ENCODE results near the gene TOR1AIP1. TPM values are rescaled to one million over a fixed set of nuclear protein-coding genes. Genes with fewer than 3 reads are reported as not detected.

Gene TOR1AIP1
- total RNA-seq, 1 donor from 2014 or later = 21.6 TPM

- no peak overlapping the region for H3K4me2 ChIP-seq
- H3K27me3 ChIP-seq = no peaks in the 10 kb centered on the region
- no peak overlapping the region for H3K4me3 ChIP-seq
- Mint-ChIP-seq H3K27ac (no peak overlapping the region), H3K4me1 (peaks cover 10% of the 10 kb centered on the region), H3K27me3 (ENCODE audit: insufficient read depth, low read depth) (no peaks in the 10 kb centered on the region), H3K36me3 (peaks cover 47% of the 10 kb centered on the region), H3K4me3 (no peak overlapping the region), H3K9me3 (no peaks in the 10 kb centered on the region)
- H3K9me3 ChIP-seq (ENCODE audit: low read depth) = no peaks in the 10 kb centered on the region
- H3K36me3 ChIP-seq = peaks cover 5% of the 10 kb centered on the region
- H3K4me1 ChIP-seq = no peaks in the 10 kb centered on the region
- no peak overlapping the region for H3K27ac ChIP-seq
- peaks cover 65% of the 10 kb centered on the region for H3K79me2 ChIP-seq (ENCODE audit: low read depth)
- no peaks in the 10 kb centered on the region for H3F3A ChIP-seq (ENCODE audit: low read depth)
- H3K9ac ChIP-seq = no peak overlapping the region
- H2AFZ ChIP-seq (replicated peaks) = no peak overlapping the region
- DNase-seq (ENCODE audit: low spot score) = no peak
- TF ChIP-seq EZH2phosphoT487 (IDR thresholded peaks at IDR 0.05) = no peak
- no peak for TF ChIP-seq CTCF (IDR thresholded peaks at IDR 0.05)
- TF ChIP-seq EZH2 (IDR thresholded peaks at IDR 0.05) = no peak
- peaks cover 16% of the 10 kb centered on the region for H4K20me1 ChIP-seq (ENCODE audit: low read depth)
Observed at GRCh38 chr1:179866616-179867015, 15.5 kb upstream of the TOR1AIP1 start.

GRCh38 chr1:179867493-179868330 is 14.4 kb upstream of the TOR1AIP1 start:
- H3K27me3 ChIP-seq = no peaks in the 10 kb centered on the region
- no peak overlapping the region for H3K9ac ChIP-seq
- H3K4me3 Mint-ChIP-seq = no peak overlapping the region
- H3K36me3 ChIP-seq = peaks cover 5% of the 10 kb centered on the region
- no peaks in the 10 kb centered on the region for H3K4me1 ChIP-seq
- TF ChIP-seq EZH2phosphoT487 (IDR thresholded peaks at IDR 0.05) (no peak), CTCF (IDR thresholded peaks at IDR 0.05) (peak; percentile 77)
- H3K9me3 ChIP-seq (ENCODE audit: low read depth) = no peaks in the 10 kb centered on the region
- peaks cover 48% of the 10 kb centered on the region for H3K36me3 Mint-ChIP-seq
- peaks cover 13% of the 10 kb centered on the region for H3K4me1 Mint-ChIP-seq
- H2AFZ ChIP-seq (replicated peaks) = no peak overlapping the region
- H3K27me3 Mint-ChIP-seq (ENCODE audit: insufficient read depth, low read depth) = no peaks in the 10 kb centered on the region
- H3K79me2 ChIP-seq (ENCODE audit: low read depth) = peaks cover 74% of the 10 kb centered on the region
- H3K9me3 Mint-ChIP-seq = no peaks in the 10 kb centered on the region
- H3F3A ChIP-seq (ENCODE audit: low read depth) = no peaks in the 10 kb centered on the region
- H3K27ac Mint-ChIP-seq = no peak overlapping the region
- DNase-seq (ENCODE audit: low spot score) = peak; percentile 74
- H3K4me3 ChIP-seq = no peak overlapping the region
- no peak overlapping the region for H3K4me2 ChIP-seq
- peaks cover 20% of the 10 kb centered on the region for H4K20me1 ChIP-seq (ENCODE audit: low read depth)
- H3K27ac ChIP-seq = no peak overlapping the region

- H3K27ac Mint-ChIP-seq = no peak overlapping the region
- peaks cover 18% of the 10 kb centered on the region for H3K4me1 Mint-ChIP-seq
- H3K4me2 ChIP-seq = no peak overlapping the region
- H3K79me2 ChIP-seq (ENCODE audit: low read depth) = peaks cover 95% of the 10 kb centered on the region
- no peak overlapping the region for H3K9ac ChIP-seq
- DNase-seq (ENCODE audit: low spot score) = no peak
- H4K20me1 ChIP-seq (ENCODE audit: low read depth) = peaks cover 32% of the 10 kb centered on the region
- H2AFZ ChIP-seq (replicated peaks) = no peak overlapping the region
- H3K27me3 ChIP-seq = no peaks in the 10 kb centered on the region
- no peaks in the 10 kb centered on the region for H3K36me3 ChIP-seq
- peaks cover 39% of the 10 kb centered on the region for H3K36me3 Mint-ChIP-seq
- no peak overlapping the region for H3K4me3 ChIP-seq
- H3K27ac ChIP-seq = no peak overlapping the region
- TF ChIP-seq CTCF (IDR thresholded peaks at IDR 0.05) (no peak), EZH2 (IDR thresholded peaks at IDR 0.05) (no peak), EZH2phosphoT487 (IDR thresholded peaks at IDR 0.05) (no peak)
- H3F3A ChIP-seq (ENCODE audit: low read depth) = no peaks in the 10 kb centered on the region
- H3K4me1 ChIP-seq = peaks cover under 1% of the 10 kb centered on the region
- H3K27me3 Mint-ChIP-seq (ENCODE audit: insufficient read depth, low read depth) = peaks cover 3% of the 10 kb centered on the region
- no peaks in the 10 kb centered on the region for H3K9me3 Mint-ChIP-seq
- no peaks in the 10 kb centered on the region for H3K9me3 ChIP-seq (ENCODE audit: low read depth)
- no peak overlapping the region for H3K4me3 Mint-ChIP-seq
Observed at GRCh38 chr1:179870870-179871269, 11.2 kb upstream of the TOR1AIP1 start.
